ENCODE data around the gene HUWE1. TPM values are rescaled to one million over a fixed set of nuclear protein-coding genes. Genes with fewer than 3 reads are reported as not detected.

Gene HUWE1
- polyA plus RNA-seq, 1 donor (not counting 4 experiments of a cell fraction or from before 2014, with no cell fraction given), result 53.6 TPM

- TF ChIP-seq EZH2 (IDR thresholded peaks at IDR 0.05; ENCODE audit: low read length), result no peak
- no peak for TF ChIP-seq CTCF (optimal IDR thresholded peaks at IDR 0.05 in 1 of 3, IDR thresholded peaks at IDR 0.05 in 1 of 3, conservative IDR thresholded peaks at IDR 0.05 in 1 of 3; ENCODE audit: extremely low read depth in 1 of 3, insufficient read depth in 2 of 3, low read length in 3 of 3)
- peak; percentile 9 for FAIRE-seq
- dilution Hi-C loops (cut with MboI; ENCODE audit: extremely low pct_ligation_motif_present, low sequenced_read_pairs), result no loop called here
- no peak overlapping the region for H3K27ac ChIP-seq (ENCODE audit: control insufficient read depth, insufficient read depth, low read length)
- H3K36me3 ChIP-seq (ENCODE audit: control insufficient read depth in 2 of 2, extremely low read depth in 1 of 2, insufficient read depth in 2 of 2, low read length in 2 of 2), result no peaks in the 10 kb centered on the region
- H3K79me2 ChIP-seq (ENCODE audit: control insufficient read depth, insufficient read depth, low read length), result no peaks in the 10 kb centered on the region
- H2AFZ ChIP-seq (ENCODE audit: control insufficient read depth, low read length), result no peak overlapping the region
- DNase-seq (ENCODE audit: low read depth, low spot score), result no peak
- H3K27me3 ChIP-seq (ENCODE audit: control insufficient read depth, extremely low read depth, insufficient read depth, low read length), result no peaks in the 10 kb centered on the region
- H3K9me1 ChIP-seq (ENCODE audit: control insufficient read depth, extremely low read depth, insufficient read depth, low read length), result no peaks in the 10 kb centered on the region
- no peak overlapping the region for H3K4me2 ChIP-seq (ENCODE audit: control insufficient read depth, extremely low read depth, insufficient read depth, low read depth, low read length)
- H3K9me3 ChIP-seq (ENCODE audit: control insufficient read depth, low read depth, low read length), result no peaks in the 10 kb centered on the region
- peaks cover 31% of the 10 kb centered on the region for H3K4me1 ChIP-seq (ENCODE audit: control insufficient read depth, extremely low read depth, insufficient read depth, low read length)
- no peaks in the 10 kb centered on the region for H4K20me1 ChIP-seq (ENCODE audit: control insufficient read depth, extremely low read depth, insufficient read depth, low read length)
- no peak overlapping the region for H3K9ac ChIP-seq (ENCODE audit: control insufficient read depth, extremely low read depth, insufficient read depth, low read length)
- no peak overlapping the region for H3K4me3 ChIP-seq (ENCODE audit: control insufficient read depth in 2 of 3, extremely low read depth in 1 of 3, insufficient read depth in 2 of 3, low read depth in 1 of 3, low read length in 3 of 3)
Observed at GRCh38 chrX:53718073-53718472, 31.6 kb upstream of the HUWE1 start.

DNA sequence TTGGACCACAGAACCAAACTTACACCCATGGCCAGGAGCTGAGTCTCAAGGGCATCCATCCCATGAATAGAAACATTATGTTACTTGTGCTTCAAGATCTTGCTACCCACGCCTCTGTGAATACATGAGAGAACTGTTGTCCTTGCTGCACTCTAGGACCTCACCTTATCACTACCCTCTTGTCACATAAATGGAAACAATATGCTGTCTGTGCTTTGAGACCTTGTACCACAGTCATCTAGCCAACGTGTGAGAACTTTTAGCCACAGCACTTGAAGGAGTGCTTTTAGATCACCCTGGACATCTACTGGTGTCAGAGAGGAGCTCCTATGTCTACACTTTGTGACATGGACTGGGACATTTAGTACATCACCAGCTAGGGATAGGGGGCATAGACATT, 30.7 kb upstream of the HUWE1 start:
- no peaks in the 10 kb centered on the region for H4K20me1 ChIP-seq (ENCODE audit: control insufficient read depth, extremely low read depth, insufficient read depth, low read length)
- H3K4me1 ChIP-seq (ENCODE audit: control insufficient read depth, extremely low read depth, insufficient read depth, low read length), result peaks cover 31% of the 10 kb centered on the region
- dilution Hi-C loops (cut with MboI; ENCODE audit: extremely low pct_ligation_motif_present, low sequenced_read_pairs), result no loop called here
- H3K36me3 ChIP-seq (ENCODE audit: control insufficient read depth in 2 of 2, extremely low read depth in 1 of 2, insufficient read depth in 2 of 2, low read length in 2 of 2), result no peaks in the 10 kb centered on the region
- H2AFZ ChIP-seq (ENCODE audit: control insufficient read depth, low read length), result no peak overlapping the region
- no peaks in the 10 kb centered on the region for H3K27me3 ChIP-seq (ENCODE audit: control insufficient read depth, extremely low read depth, insufficient read depth, low read length)
- no peak overlapping the region for H3K27ac ChIP-seq (ENCODE audit: control insufficient read depth, insufficient read depth, low read length)
- H3K9me1 ChIP-seq (ENCODE audit: control insufficient read depth, extremely low read depth, insufficient read depth, low read length), result no peaks in the 10 kb centered on the region
- no peaks in the 10 kb centered on the region for H3K9me3 ChIP-seq (ENCODE audit: control insufficient read depth, low read depth, low read length)
- no peak overlapping the region for H3K4me2 ChIP-seq (ENCODE audit: control insufficient read depth, extremely low read depth, insufficient read depth, low read depth, low read length)
- no peak for TF ChIP-seq EZH2 (IDR thresholded peaks at IDR 0.05; ENCODE audit: low read length)
- no peak for TF ChIP-seq CTCF (optimal IDR thresholded peaks at IDR 0.05 in 1 of 3, IDR thresholded peaks at IDR 0.05 in 1 of 3, conservative IDR thresholded peaks at IDR 0.05 in 1 of 3; ENCODE audit: extremely low read depth in 1 of 3, insufficient read depth in 2 of 3, low read length in 3 of 3)
- peak; percentile 52 for FAIRE-seq
- no peak overlapping the region for H3K4me3 ChIP-seq (ENCODE audit: control insufficient read depth in 2 of 3, extremely low read depth in 1 of 3, insufficient read depth in 2 of 3, low read depth in 1 of 3, low read length in 3 of 3)
- H3K9ac ChIP-seq (ENCODE audit: control insufficient read depth, extremely low read depth, insufficient read depth, low read length), result no peak overlapping the region
- no peak for DNase-seq (ENCODE audit: low read depth, low spot score)
- no peaks in the 10 kb centered on the region for H3K79me2 ChIP-seq (ENCODE audit: control insufficient read depth, insufficient read depth, low read length)
